Fibroblast of villous mesenchyme (primary cell): ENCODE results near the gene KIFAP3. TPM values are rescaled to one million over a fixed set of nuclear protein-coding genes. Genes with fewer than 3 reads are reported as not detected.

Source experiments
- DNase-seq: peaks from one replicate; pipeline ENCODE4 v3.0.0-alpha.2; 2010; ENCODE audit warnings: low read depth
- H3K4me3 ChIP-seq: 2 replicates; pipeline ENCODE4 v1.5.1; 2011; ENCODE audit warnings: low read depth, mild to moderate bottlenecking, low read length
- total RNA-seq: library from RNA; depleted of rRNA; stranded (reverse); fragments of >200 nt; gene quantifications from 2 replicates; pipeline ENCODE4 v1.2.3, GENCODE V29; 2012
- TF ChIP-seq, protein P1 (sequence below): IDR thresholded peaks from 2 replicates; pipeline ENCODE4 v1.5.1; 2012; ENCODE audit warnings: low read depth, mild to moderate bottlenecking, low read length; ENCODE audit not compliant: insufficient read depth

KIFAP3 gene
- total RNA-seq, 1 donor, result 38.9 TPM

DNA sequence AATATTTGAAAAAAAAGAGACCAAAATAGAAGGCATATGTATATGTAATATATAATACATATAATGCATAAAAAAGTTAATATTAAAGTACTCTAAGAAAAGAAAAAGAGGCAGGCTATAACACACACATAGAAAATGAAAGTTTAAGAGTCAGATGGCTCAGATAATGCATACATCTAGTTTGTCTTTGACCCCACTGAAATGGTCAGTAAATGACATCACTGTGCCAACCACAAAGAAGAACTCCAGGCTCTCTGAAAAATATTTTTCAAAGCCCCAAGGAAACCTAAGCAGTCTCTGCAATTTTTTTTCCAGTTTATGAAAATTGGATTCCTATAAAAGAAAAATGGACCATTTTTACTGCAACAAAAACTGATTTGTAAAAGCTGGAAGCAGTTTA is 125.4 kb downstream of the KIFAP3 start:
- H3K4me3 ChIP-seq, result no peak overlapping the region
- TF ChIP-seq, protein P1, sequence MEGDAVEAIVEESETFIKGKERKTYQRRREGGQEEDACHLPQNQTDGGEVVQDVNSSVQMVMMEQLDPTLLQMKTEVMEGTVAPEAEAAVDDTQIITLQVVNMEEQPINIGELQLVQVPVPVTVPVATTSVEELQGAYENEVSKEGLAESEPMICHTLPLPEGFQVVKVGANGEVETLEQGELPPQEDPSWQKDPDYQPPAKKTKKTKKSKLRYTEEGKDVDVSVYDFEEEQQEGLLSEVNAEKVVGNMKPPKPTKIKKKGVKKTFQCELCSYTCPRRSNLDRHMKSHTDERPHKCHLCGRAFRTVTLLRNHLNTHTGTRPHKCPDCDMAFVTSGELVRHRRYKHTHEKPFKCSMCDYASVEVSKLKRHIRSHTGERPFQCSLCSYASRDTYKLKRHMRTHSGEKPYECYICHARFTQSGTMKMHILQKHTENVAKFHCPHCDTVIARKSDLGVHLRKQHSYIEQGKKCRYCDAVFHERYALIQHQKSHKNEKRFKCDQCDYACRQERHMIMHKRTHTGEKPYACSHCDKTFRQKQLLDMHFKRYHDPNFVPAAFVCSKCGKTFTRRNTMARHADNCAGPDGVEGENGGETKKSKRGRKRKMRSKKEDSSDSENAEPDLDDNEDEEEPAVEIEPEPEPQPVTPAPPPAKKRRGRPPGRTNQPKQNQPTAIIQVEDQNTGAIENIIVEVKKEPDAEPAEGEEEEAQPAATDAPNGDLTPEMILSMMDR, result no peak
- peak; percentile 20 for DNase-seq

DNA sequence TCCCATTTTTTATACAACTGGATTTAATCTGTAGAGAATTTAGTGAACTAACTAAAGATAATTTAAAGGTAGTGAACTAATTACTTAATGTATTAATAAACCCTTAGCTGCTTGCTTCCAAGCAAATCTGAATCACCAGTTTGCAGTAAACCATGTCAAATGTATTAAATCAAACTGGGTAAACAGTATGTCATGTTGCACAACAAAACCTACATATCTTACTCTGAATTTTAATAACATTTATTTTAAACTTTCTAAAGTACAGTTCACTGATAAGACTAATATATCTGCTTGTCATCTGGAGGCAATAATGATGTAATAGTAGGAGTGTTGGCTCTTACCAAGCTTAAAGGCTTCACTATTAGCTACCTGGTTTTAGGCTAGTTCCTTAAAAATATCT is 128.3 kb downstream of the KIFAP3 start:
- H3K4me3 ChIP-seq, result no peak overlapping the region
- peak; percentile 16 for DNase-seq
- TF ChIP-seq, protein P1, result no peak

DNA sequence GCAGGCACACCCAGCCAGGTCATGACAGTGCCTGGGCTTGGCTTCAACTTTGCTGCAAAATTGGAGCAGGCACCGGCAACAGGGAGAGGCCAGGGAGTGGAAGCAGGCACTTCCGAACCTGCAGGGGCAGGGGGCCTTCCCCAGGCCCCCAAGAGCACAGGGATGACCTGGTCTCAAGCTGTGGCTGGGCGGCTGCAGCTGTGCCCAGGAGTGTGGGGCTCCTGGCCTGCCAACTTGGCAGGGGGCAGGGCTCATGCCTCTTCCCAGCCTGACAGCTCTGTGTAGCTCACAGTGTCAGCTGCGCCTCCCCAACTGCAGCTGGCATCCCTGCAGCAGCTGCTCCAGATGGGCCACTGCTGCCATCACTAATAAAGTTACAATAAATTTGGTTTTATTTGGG is 129.3 kb downstream of the KIFAP3 start:
- TF ChIP-seq, protein P1, result no peak
- no peak overlapping the region for H3K4me3 ChIP-seq
- no peak for DNase-seq

DNA sequence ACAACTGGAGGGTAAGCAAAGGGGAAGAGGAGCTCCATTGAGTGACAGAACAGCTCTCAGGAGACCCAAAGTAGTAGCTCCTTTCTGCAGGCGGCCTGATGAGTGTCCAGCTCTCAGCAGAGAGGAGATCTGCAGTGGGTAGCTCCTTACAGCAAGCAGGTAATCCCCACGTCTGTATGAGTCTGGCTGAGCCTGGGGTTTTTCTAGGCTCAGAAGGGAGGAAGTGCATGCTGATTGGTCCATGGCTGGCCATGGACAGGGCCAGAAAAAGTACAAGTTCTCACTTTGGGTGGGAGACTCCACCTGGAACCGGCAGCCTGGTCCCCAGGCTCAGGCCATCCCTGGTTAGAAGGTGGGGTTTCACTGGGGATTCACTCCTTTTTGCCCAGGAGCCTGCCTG is 129.9 kb downstream of the KIFAP3 start:
- TF ChIP-seq, protein P1, result no peak
- DNase-seq, result no peak
- H3K4me3 ChIP-seq, result no peak overlapping the region

DNA sequence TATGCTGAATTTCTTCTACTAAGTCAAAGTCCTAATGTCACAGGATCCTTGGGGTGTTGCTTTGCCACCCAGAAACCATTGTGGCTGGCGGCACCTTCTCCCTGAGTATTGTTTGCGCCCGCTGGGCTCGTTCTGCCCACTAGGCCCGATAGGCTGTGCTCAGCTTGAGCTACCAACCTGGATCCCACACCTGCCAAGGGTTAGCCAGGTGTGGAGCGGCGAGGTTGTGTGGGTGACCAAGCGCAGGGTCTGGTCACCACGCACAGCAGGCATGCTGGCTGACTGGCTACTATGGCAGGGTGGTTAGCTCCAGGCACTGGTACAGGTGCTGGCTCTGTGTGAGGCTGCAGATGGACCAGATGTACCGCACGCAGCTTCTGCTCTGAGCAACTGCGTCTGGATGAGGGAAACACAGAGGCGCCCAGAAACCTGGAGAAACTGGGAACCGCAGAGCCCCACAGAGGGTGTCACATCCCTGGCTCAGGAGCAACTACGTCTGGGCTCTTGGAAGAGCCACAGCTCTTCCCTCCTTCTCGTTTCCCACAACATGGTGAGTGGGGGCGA is 130.4 kb downstream of the KIFAP3 start:
- no peak for DNase-seq
- TF ChIP-seq, protein P1, result no peak
- H3K4me3 ChIP-seq, result no peak overlapping the region

DNA sequence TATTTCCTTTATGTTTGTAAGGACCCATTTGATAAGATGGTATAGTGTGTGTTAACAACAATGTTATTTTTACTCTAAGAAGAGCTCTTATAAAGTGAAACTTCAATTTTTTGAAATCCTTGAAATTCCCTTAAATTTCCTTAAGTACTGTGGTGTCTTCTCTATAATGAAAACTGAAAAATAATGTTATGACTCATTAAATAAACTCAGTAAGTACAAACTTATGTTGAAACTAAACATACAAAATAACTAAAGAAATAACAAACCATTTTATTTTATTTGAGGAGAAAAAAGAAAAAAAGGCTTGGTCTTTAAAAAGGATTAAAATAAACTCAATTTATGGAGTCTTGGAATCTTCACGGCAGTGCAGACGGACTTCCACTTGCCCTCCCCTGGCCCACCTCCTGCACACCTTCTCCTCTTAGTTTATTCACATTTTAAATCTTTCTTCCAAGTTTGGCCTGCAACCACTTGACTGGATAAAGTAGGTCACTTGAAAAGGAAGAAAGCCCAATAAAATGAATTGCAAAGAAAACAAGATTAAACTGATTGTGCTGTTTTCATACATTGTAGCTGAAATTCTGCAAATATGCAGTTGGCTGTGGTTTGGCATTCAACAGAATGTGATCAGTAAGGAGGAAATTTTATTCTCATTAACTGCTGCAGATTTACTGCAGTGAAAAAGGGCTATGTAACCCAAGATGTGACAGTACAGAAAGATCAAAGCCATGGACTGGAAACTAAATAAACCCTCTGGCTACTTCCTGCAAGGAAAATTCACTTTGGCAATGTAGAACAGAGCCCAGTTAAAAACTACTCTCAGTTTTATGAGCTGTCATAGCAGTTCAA is 132.3 kb downstream of the KIFAP3 start:
- peak; percentile 59 for DNase-seq
- TF ChIP-seq, protein P1, result no peak

More for the DNA sequence above, 132.3 kb downstream of the KIFAP3 start:
- no peak overlapping the region for H3K4me3 ChIP-seq
